Osteocyte (in vitro differentiated cells): ENCODE results near the gene SNX11. TPM values are rescaled to one million over a fixed set of nuclear protein-coding genes. Genes with fewer than 3 reads are reported as not detected.
"Not testable (repeated sequence)": the region's sequence is repeated elsewhere in the genome, so short reads cannot be mapped to it uniquely, and the experiment has no call there.

Experiments used
- DNase-seq: peaks from one replicate; pipeline ENCODE4 v3.0.0; 2021; ENCODE audit warnings: mixed read lengths; ENCODE audit not compliant: unreplicated experiment; ENCODE audit errors: extremely low spot score
- H3K27ac Mint-ChIP-seq: one replicate; pipeline ENCODE4 v1.8.0; 2021; ENCODE audit warnings: mild to moderate bottlenecking, mixed read lengths; ENCODE audit not compliant: unreplicated experiment
- H3K27me3 Mint-ChIP-seq: one replicate; pipeline ENCODE4 v1.8.0; 2021; ENCODE audit warnings: mixed read lengths; ENCODE audit not compliant: unreplicated experiment
- H3K36me3 Mint-ChIP-seq: one replicate; pipeline ENCODE4 v1.8.0; 2021; ENCODE audit warnings: mixed read lengths; ENCODE audit not compliant: unreplicated experiment
- H3K4me1 Mint-ChIP-seq: one replicate; pipeline ENCODE4 v1.8.0; 2021; ENCODE audit warnings: mixed read lengths; ENCODE audit not compliant: unreplicated experiment
- H3K4me3 Mint-ChIP-seq: one replicate; pipeline ENCODE4 v1.8.0; 2021; ENCODE audit warnings: mild to moderate bottlenecking, moderate library complexity, mixed read lengths; ENCODE audit not compliant: unreplicated experiment
- H3K9me3 Mint-ChIP-seq: one replicate; pipeline ENCODE4 v1.8.0; 2021; ENCODE audit warnings: mixed read lengths; ENCODE audit not compliant: unreplicated experiment
- total RNA-seq: library from RNA; stranded (reverse); gene quantifications from 2 replicates; pipeline ENCODE4 v1.2.1, GENCODE V29; 2021
- TF ChIP-seq, protein P1 (sequence below): fragments of 200-600 bp; sonication (generic); IDR thresholded peaks from 2 replicates; pipeline ENCODE4 v1.5.0; 2021; ENCODE audit warnings: antibody characterized with exemption, mild to moderate bottlenecking, moderate library complexity

Gene SNX11
- total RNA-seq, 1 donor from 2014 or later, result 18.3 TPM

DNA sequence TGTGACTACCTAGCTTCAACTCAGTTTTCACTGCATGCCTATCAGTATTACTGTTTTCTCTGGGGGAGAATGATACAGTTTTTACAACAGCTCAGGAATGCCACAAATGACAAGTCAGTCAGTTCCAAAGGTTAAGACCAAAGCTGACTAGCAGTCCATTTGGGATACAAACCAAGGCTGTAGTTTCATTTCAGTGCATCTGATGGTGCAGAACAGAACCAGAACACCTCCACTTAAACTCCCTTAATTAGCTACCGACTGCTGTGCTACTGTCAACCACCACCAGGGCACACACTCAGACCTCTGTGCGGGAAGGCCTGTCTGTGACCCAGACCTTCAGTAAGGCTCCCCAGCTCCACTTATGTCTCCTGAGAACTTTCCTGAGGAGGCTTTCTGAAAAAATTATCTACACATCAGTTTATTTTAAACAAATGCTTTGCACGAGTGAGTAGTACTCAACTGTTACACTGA is 39.0 kb upstream of the SNX11 start:
- Mint-ChIP-seq H3K27ac (peak overlapping the region; percentile 35), H3K4me1 (peaks cover 14% of the 10 kb centered on the region), H3K9me3 (no peaks in the 10 kb centered on the region), H3K4me3 (no peak overlapping the region), H3K36me3 (peaks cover 35% of the 10 kb centered on the region), H3K27me3 (no peaks in the 10 kb centered on the region)
- TF ChIP-seq, protein P1, sequence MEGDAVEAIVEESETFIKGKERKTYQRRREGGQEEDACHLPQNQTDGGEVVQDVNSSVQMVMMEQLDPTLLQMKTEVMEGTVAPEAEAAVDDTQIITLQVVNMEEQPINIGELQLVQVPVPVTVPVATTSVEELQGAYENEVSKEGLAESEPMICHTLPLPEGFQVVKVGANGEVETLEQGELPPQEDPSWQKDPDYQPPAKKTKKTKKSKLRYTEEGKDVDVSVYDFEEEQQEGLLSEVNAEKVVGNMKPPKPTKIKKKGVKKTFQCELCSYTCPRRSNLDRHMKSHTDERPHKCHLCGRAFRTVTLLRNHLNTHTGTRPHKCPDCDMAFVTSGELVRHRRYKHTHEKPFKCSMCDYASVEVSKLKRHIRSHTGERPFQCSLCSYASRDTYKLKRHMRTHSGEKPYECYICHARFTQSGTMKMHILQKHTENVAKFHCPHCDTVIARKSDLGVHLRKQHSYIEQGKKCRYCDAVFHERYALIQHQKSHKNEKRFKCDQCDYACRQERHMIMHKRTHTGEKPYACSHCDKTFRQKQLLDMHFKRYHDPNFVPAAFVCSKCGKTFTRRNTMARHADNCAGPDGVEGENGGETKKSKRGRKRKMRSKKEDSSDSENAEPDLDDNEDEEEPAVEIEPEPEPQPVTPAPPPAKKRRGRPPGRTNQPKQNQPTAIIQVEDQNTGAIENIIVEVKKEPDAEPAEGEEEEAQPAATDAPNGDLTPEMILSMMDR, result peak; percentile 48
- DNase-seq, result no peak

GRCh38 chr17:48070195-48070594 is 37.4 kb upstream of the SNX11 start:
- peaks cover 16% of the 10 kb centered on the region for H3K4me1 Mint-ChIP-seq
- no peak for DNase-seq
- no peak overlapping the region for H3K27ac Mint-ChIP-seq
- H3K36me3 Mint-ChIP-seq, result peaks cover 32% of the 10 kb centered on the region
- TF ChIP-seq, protein P1, result no peak
- H3K4me3 Mint-ChIP-seq, result no peak overlapping the region
- no peaks in the 10 kb centered on the region for H3K27me3 Mint-ChIP-seq
- no peaks in the 10 kb centered on the region for H3K9me3 Mint-ChIP-seq

DNA sequence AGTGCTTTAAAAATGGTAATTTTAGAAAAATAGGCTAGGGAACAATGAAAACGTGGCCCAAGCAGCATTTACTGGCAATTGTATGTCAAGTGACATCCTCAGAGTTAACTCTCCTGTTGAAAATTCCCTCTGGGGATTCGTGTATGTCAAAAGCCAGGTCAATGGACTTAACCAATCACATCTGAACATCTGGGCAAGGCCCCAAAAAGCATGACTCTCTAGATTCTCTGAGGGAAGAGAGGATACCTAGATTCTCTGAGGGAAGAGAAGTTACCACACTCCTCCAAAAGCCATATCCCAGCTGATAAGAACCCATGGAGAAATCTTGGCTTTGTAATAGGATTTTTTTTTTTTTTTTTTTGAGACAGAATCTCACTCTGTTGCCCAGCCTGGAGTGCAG is 35.9 kb upstream of the SNX11 start:
- Mint-ChIP-seq H3K36me3 (peaks cover 32% of the 10 kb centered on the region), H3K27ac (no peak overlapping the region), H3K9me3 (no peaks in the 10 kb centered on the region), H3K4me3 (no peak overlapping the region), H3K4me1 (peaks cover 13% of the 10 kb centered on the region), H3K27me3 (no peaks in the 10 kb centered on the region)
- DNase-seq, result no peak
- TF ChIP-seq, protein P1, result no peak

DNA sequence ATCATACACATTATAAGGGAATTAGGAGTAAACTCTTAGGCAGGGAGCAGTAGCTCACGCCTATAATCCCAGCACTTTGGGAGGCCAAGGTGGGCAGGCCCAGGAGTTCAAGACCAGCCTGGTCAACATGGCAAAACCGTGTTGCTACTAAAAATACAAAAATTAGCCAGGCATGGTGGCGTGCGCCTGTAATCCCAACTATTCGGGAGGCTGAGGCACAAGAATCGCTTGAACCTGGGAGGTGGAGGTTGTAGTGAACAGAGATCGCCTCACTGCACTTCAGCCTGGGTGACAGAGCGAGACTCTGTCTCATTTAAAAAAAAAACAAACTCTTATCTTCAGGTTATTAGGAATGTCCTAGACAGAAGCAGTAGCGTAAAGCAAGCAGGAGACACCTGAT is 34.8 kb upstream of the SNX11 start:
- not testable (repeated sequence) for H3K9me3 Mint-ChIP-seq, H3K4me3 Mint-ChIP-seq, H3K27me3 Mint-ChIP-seq, DNase-seq
- H3K4me1 Mint-ChIP-seq, result peaks cover 12% of the 10 kb centered on the region
- H3K36me3 Mint-ChIP-seq, result peaks cover 27% of the 10 kb centered on the region
- H3K27ac Mint-ChIP-seq, result peak overlapping the region; percentile 5

DNA sequence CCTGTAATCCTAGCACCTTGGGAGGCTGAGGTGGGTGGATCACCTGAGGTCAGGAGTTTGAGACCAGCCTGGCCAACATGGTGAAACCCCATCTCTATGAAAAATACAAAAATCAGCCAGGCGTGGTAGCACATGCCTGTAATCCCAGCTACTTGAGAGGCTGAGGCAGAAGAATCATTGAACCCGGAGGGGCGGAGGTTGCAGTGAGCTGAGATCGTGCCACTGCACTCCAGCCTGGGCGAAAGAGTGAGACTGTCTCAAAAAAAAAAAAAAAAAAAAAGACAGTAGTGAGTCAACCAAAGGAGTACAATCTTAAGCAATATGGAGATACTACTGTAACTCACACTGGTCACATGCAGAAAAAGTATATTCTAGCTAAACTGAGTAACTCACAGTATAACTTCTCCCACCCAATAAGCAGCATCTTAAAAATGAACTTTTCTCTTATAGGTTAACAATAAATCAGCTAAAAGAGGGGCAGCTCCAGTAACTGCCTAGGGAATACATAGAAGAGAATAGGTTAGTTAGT is 33.9 kb upstream of the SNX11 start:
- H3K27ac Mint-ChIP-seq, result peak overlapping the region; percentile 46
- H3K27me3 Mint-ChIP-seq, H3K4me3 Mint-ChIP-seq, H3K9me3 Mint-ChIP-seq, DNase-seq: not testable (repeated sequence)
- H3K4me1 Mint-ChIP-seq, result peaks cover 11% of the 10 kb centered on the region
- peaks cover 26% of the 10 kb centered on the region for H3K36me3 Mint-ChIP-seq

DNA sequence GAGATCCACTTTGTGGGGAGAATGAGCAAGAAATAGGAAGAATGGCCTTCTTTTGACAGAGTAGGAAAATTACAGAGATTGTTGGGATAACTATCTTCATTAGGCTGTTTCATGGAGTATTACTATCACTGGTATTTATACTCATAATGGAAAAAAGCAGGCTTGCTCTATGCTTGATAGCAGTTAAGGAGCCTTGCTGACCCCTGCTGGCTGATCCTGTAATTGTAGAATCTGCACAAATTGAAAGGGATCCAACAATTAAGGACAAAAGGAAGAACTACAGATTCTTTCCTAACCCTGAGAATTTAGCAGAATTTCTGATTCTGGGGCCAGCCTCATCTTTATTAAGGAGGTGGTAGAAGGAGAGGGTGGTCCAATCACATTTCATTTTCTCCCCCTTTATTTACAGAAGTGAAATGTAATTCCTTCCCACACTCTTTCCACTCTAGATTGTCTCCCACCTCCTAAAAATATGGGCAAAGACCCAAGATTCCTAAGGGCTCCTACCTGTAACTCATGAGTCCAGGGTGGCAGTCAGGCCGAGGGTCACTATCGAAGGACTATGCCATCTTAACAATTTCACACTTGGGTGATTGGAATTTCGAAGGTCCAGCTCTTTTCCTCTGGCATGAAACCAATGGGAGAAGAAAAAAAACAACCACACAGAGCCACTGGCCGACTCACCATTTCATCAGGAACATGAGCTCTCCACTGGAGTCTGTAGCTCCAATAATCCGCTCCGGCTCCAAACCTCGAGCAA is 33.1 kb upstream of the SNX11 start:
- TF ChIP-seq, protein P1, result peak; percentile 80
- no peak overlapping the region for H3K4me3 Mint-ChIP-seq
- no peaks in the 10 kb centered on the region for H3K27me3 Mint-ChIP-seq
- peak overlapping the region; percentile 46 for H3K27ac Mint-ChIP-seq
- no peak for DNase-seq
- no peaks in the 10 kb centered on the region for H3K9me3 Mint-ChIP-seq
- H3K36me3 Mint-ChIP-seq, result peaks cover 24% of the 10 kb centered on the region
- peaks cover 9% of the 10 kb centered on the region for H3K4me1 Mint-ChIP-seq

GRCh38 chr17:48077152-48077551 is 30.4 kb upstream of the SNX11 start:
- H3K27me3 Mint-ChIP-seq, DNase-seq, H3K4me3 Mint-ChIP-seq, H3K9me3 Mint-ChIP-seq, H3K4me1 Mint-ChIP-seq, H3K27ac Mint-ChIP-seq: not testable (repeated sequence)
- H3K36me3 Mint-ChIP-seq, result peaks cover 17% of the 10 kb centered on the region
